ENCODE data around the gene SLIT3.

DNA sequence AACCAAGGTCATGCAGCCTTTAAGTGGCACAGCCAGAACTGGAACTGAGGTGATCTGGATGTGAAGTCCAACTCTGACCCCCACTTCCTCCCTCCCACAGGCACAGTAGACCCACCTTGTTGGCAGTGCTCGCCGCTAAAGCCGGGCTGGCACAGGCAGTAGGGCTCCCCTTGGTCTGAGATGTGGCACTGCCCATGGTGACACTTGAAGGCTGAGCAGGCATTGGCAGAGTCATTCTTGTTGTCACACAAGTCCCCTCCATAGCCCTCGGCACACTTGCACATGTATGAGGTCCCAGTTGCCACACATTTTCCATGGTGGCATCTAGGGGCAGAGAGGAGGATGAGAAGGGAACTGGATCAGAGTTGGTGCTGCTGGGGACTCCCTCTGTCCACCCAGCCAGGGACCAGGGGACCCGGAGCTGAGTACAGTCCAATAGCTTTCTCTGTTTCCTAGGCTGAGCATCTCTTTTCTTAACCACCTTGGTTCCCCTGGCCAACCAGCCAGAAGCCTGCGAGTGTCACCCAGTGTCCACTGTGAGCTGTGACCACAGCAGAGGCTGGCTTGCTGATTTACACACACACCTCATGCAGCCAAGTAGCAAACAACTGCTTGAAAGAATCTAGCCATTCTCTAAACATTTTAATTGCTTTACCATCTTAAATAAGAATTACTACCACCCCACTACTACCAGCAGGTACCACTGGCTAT lies 631.1 kb downstream of the SLIT3 start:
- TF ChIP-seq POLR2A (IDR thresholded peaks at IDR 0.05; ENCODE audit: low read depth, low read length), result no peak
- TF ChIP-seq POLR2AphosphoS5 (IDR thresholded peaks at IDR 0.05; ENCODE audit: low read depth, low read length), result no peak
- no peak for TF ChIP-seq TAF1 (IDR thresholded peaks at IDR 0.05; ENCODE audit: low read depth, low read length)
- TF ChIP-seq SPI1 (IDR thresholded peaks at IDR 0.05; ENCODE audit: low read depth, low read length), result no peak
- no peak for TF ChIP-seq PAX5 (IDR thresholded peaks at IDR 0.05; ENCODE audit: insufficient read depth, low read length, severe bottlenecking)
- no peak for TF ChIP-seq POU2F2 (IDR thresholded peaks at IDR 0.05; ENCODE audit: low read depth, low read length)

All from GM12891 (cell line).